GM19239 (cell line): ENCODE results near the gene AGT.
"Not testable (repeated sequence)": the region's sequence is repeated elsewhere in the genome, so short reads cannot be mapped to it uniquely, and the experiment has no call there.

Experiments used
- DNase-seq: peaks from one replicate; pipeline ENCODE4 v3.0.0; 2011; ENCODE audit warnings: low spot score; ENCODE audit not compliant: insufficient read length
- FAIRE-seq: peaks from 2 replicates; lab custom pipeline; 2011; peaks lifted over from hg19 to GRCh38; lab: Jason Lieb, UNC

AGT gene

DNA sequence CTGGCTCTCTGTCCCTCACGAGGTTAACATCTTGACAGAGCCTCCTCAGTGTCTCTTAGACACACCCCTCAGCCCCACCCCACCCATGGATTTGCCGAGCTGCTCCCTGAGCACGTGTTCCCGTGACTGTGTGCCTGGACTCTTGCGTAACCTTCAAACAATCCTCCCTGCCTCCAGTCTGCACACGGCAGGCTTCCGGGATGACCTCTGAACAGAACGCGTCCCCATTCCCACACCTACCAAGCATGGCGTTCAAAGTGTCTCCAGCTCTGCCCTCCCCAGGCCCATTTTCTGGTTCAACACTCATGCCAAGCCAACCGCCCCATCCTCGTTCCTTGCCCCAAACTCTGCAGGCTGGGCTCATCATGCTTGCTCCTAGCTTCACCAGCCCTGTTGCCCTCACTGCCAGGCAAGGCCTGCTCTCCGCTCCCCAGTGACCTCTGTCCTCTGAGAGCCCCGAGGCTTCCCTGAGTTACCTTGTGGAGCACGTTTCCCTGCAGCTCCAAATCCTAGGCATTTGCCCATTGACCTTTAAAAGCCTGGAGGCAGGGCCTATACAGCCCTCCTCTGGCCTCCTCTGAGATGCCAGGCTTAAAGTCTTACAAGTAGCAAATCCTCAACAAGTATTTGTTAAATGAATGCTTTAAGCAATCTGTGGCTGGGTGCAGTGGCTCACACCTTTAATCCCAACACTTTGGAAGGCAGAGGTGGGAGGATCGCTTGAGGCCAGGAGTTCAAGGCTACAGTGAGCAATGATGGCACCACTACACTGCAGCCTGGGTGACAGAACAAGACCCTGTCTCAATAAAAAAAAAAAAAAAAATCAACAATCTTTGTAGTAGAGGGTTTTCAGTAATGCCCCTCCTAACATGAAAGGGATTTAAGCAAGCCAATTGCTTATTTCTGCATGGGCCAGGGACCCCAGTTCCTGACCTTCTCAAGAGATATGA lies 5.0 kb downstream of the AGT start:
- FAIRE-seq (no peak), DNase-seq (no peak)

DNA sequence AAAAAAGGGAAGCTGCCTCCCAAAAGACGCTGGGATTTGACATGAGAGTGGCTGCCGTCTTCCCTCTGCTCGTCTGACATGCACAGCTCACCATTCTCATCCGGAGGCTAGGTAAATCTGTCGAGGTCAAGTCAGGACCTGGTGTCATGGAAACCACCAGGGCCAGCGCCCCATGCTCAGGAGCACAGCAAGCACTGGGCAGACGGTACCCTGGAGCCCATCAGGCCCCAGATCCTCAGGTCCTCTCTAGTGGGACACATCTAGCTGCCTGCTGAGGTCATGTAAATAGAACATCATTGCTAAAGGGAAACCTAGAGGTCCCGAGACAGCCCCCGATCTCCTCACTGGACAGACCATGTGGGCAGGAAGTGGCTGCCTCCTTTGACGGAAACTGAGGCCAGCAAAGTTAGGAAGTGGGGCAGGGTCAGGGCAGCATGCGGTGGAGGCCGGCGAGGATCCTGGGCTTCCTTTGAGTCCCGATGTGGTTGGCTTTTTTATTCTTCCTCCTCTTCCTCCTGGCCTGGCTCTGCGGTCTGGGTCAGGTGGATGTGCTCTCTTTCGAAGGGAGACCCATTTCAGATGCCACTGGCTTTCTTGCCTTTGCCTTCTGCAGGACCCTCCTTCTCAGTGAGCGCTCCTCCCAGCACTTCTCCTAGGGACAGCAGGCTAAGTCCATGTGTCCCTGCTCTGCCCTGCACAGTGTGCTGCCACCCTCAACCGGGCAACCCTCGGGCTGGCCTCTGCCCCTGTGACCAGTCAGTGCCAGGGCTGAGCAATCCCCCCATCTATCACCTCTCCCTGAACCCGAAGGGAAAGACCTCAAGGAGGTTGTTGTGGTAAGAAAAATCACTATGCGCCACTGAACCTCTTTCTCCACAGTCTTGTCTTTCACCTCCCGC lies 5.9 kb downstream of the AGT start:
- no peak for DNase-seq

DNA sequence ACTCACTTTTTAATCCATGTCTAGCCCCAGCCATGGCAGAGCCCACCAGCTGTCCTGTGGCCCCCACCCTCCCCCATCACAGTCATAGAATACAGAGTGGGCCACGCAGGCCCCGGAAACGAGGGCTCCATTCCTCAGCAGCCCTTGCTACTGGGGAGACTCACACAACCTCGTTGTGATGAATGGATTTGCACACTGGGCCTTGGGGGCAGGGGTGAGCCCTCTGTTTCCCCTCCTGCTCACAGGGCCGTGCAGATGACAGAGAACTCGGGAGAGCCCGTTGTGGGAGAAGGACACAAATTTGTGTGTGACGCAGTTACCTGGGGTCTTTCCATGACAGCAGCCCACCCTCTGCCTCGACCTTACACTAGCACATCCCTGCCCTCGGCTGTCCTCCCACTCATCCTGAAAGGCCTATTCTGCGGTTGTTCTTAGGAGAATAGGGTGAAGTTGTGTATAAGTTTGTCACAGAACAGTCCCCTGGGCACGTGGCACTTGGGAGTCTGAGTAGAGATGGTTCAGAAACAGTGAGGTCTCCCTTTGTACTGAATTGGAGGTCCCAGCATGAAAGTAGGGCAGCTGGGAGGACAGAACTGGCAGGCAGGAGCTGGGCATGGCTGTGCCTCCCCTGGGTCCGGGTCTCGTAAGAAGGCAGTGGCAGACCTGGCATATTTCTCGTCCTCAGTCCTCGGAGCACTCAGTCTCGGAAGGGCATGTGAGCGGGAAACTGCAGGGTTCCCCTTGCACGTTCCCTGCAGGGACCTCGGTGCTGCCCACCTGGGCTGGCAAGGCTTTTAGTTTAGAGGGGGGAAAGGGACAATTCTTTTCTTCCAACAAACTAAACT lies 6.8 kb downstream of the AGT start:
- no peak for FAIRE-seq
- DNase-seq: no peak

More for the DNA sequence above, 5.9 kb downstream of the AGT start:
- FAIRE-seq: no peak

DNA sequence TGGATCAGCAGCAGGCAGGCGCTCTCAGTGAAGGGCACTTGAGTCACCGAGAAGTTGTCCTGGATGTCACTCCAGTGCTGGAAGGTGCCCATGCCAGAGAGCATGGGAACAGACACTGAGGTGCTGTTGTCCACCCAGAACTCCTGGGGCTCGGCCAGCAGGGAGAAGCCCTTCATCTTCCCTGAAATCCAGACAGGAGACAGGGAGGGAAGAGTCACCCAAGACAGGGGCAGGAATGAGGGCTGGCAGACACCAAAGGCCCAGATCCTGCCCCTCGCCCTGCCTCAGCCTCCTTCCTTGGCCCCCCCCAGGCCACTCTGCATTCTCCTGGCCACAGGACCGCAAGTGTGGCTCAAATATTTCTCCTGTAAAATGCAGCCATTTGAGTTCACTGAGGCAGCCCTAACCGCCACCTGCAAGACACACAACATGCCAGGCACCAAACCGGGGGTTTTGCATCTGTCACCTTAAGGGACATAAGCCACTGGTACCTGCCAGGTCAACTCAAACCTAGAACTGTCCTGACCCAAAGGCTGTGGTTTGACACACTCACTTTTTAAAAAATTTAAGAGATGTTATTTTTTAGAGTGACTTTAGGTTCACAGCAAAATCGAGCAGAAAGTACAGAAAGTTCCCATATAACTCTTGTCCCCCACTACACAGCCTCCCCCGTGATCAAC lies 7.8 kb downstream of the AGT start:
- DNase-seq (no peak), FAIRE-seq (no peak)

DNA sequence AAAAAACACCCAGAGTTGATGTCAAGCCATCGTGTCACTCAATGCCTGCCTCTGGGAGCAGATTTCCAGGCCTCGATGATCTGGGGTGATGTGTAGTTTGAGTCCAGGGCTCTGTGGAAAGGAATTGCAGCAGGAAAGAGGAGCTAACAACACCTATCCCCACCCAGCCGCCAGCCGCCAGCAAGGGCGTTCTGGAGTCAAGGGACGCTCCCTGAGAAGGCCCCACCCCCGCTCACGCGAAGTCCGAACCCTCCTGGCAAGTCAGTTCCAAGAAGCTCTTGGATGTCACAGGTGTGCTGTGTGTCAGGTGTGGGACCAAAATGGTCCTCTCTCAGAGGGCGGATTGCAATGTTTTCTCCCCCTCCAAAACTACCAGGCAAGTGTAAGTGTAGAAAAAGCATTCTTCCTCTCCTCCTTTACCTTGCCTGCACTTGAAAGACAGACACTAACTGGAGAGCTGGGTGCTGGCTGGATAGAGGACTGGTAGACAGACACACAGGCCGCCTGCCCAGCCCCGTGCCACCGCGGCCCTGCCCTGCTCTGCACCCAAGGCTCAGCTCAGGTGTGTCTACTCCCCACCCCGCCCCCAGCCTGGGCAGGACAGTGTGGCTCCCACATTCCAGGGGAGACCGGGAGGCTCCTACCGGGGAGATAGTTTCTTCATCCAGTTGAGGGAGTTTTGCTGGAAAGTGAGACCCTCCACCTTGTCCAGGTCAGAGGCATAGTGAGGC lies 8.5 kb downstream of the AGT start:
- FAIRE-seq: no peak
- DNase-seq: no peak

DNA sequence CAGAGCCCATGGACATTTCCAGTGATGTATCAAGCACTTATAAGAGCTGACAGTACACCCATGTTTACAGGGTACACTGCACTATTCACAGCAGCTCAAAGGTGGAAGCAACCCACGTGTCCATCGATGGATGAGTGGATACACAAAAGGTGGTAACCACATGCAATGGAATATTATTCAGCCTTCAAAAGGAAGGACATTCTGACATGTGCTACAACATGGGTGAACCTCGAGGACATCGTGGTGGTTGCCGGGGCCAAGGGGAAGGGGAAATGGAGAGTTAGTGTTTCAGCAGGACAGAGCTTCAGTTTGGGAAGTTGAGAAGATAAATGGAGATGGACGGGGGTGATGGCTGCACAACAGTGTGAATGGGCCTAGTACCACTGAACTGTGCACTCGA lies 9.1 kb downstream of the AGT start:
- FAIRE-seq (no peak), DNase-seq (no peak)

DNA sequence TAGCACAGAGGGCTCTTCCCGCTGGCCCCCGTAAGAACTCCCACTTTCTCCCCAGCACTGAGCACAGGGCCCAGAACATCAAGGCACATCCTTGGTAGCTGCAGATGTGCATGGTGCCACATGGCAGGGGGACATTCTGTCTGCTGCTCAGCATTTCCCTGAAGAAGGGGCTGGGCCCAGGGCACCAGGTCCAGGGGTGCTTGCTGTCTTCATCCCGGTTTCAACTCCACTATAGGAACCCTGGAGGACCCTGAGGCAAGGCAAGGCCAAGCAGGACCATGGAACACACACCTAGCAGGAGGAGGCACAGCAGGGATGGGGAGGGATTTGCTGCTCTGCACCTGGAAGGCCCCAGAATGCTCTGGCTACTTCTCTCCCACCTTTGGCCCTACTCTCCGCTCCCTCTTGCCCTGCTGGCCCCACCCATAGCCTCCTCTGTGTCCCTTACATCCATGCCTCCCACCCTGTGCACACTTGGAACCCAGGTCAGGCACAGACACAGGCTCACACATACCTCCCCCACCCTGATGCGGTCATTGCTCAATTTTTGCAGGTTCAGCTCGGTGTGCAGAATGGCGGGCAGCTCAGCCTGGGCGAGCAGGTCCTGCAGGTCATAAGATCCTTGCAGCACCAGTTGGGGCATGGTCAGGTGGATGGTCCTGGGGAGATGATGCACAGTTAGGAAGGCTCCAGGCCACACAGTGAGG lies 10.1 kb downstream of the AGT start:
- DNase-seq (no peak), FAIRE-seq (no peak)

DNA sequence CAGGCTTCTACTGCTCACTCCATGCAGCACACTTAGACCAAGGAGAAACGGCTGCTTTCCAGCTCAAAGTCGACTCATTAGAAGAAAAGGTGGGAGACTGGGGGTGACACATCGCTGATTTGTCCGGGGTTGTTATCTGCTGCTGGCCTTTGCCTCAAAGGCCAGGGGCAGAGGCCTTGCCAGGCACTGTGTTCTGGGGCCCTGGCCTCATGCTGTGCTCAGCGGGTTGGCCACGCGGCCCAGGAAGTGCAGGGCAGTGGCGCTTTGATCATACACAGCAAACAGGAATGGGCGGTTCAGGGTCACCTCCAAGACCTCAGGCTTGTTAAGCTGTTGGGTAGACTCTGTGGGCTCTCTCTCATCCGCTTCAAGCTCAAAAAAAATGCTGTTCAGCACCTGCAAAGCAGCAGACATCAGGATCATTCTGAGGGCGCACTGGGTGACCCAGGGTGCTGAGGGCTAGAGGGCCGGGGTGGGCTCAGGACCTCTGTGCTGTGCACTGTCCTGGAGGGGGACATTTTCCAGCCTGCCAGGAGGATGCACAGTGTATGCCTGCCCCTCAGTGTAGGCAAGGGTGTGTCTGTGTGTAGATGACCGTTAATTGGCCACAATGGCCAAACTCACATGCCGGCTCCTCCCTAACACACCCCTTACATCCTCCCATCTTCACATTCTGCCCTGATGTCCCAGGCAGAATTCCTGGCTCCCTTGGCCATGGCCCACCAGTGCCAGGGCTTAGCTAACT lies 10.8 kb downstream of the AGT start:
- no peak for DNase-seq
- no peak for FAIRE-seq

DNA sequence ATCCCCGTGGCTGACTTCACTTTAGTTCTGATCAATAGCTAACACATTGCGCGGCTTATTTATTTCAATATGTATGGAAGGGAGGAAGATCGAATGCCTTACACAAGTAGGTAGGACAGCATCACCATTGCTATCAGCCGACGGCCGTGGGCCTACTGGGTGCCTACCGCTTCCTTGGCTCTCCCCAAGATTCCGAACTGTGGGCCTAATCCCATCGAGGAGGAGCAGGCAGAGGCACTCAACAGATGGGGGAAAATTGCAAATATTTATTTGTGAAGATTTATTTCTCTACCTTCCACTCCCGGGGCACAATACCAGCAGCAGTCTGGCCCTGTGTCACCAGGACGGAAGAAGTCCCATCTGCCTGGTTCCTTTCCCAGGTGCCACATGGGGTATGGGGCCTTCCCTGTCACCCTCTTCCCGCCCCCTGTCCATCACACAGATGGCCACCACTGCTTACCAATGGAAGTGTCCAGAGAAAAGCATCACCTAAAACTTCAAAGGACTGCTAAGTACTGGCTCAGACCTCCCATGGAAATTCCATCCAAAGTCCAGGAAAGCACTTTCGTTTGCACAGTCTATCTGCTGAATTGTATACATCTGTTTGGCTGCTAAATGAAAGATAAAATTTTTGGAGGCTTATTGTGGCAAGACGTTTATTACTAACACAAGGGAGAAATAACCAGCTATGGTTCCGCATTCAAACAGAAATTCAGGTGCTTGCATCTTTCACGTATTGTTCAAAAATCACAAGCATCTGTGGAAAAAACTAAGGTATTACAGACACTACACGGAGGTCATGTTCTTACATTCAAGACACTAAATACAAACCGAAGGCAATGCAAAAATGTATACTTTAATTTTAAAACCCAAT lies 11.8 kb downstream of the AGT start:
- FAIRE-seq (no peak), DNase-seq (no peak)

DNA sequence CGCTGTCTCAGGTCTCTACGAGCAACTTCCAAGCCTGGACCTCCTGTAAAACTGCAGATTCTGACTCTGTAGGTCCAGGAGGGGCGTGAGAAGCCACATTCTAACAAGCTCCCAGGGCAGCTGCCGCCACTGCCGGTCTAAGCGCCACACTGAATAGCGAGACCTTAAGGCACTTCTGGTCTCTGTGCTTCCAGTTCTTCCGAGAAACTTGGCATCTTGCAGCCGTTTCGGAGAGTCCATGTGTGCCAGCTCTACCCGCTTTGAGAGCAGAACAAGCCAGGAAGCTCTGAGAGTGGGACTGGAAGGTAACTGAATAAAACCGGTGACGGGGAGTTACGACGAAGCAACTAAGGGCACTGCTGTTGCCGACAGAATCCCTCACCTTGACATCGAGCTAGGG lies 12.5 kb downstream of the AGT start:
- FAIRE-seq: no peak
- DNase-seq: no peak

DNA sequence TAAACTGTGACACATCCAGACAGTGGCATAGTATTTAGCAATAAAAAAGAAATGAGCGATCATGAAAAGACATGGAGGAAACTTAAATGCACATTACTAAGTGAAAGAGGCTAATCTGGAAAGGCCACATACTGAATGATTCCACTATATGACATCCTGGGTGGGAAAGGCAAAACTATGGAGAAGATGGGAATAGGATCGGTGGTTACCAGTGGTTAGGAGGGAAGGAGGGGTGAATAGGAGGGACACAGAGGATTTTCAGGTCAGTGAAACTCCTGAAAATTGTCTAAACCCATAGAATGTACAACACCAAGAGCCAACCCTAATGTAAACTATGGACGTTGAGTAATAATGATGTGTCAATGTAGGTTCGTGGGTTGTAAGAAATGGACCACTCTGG lies 13.8 kb downstream of the AGT start:
- FAIRE-seq: no peak
- DNase-seq: no peak

DNA sequence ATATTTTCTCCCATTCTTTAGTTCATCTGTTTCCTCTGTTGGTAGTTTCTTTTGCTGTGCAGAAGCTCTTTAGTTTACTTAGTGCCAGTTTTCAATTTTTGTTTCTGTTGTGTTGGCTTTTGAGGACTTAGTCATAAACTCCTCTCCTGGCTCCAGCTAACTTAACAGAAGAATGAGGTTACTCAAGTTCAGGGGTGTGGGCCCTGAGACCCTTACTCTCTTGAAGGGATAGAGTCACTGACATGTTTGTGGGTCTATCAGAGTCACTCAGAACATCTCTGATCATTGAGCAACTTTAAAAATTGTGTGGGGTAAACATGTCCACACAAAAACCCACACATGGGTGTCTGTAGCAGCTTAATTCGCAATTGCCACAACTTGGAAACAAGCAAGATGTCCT lies 14.2 kb downstream of the AGT start:
- DNase-seq (no peak), FAIRE-seq (no peak)

DNA sequence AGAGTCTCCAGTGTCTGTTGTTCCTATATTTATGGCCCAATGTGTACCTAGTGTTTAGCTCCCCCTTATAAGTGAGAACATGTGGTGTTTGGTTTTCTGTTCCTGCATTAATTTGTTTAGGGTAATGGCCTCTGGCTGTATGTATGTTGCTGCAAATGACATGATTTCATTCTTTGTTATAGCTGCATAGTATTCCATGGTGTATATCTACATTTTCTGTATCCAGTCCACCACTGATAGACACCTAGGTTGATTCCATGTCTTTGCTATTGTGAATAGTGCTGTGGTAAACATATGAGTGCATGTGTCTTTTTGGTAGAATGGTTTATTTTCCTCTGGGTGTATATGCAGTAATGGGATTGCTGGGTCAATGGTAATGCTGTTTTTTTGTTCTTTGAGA lies 15.0 kb downstream of the AGT start:
- not testable (repeated sequence) for DNase-seq, FAIRE-seq

DNA sequence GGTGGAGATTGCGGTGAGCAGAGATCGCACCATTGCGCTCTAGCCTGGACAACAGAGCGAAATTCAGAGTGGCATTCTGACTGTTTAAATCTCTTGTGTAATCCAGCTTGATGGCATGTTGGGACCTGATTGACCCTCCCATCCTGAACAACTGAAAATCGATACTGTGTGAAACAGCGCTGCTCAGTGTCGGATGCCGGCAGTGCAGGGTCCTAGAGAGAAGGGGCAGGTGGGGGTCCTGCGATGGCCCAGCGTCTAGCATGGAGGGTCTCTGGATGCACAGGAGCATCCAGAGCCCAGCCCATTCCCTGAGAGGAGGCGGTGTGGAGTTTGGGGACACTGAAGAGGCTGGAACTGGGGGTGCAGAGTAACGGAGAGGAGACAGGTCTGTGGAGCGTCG lies 15.8 kb downstream of the AGT start:
- no peak for FAIRE-seq

DNA sequence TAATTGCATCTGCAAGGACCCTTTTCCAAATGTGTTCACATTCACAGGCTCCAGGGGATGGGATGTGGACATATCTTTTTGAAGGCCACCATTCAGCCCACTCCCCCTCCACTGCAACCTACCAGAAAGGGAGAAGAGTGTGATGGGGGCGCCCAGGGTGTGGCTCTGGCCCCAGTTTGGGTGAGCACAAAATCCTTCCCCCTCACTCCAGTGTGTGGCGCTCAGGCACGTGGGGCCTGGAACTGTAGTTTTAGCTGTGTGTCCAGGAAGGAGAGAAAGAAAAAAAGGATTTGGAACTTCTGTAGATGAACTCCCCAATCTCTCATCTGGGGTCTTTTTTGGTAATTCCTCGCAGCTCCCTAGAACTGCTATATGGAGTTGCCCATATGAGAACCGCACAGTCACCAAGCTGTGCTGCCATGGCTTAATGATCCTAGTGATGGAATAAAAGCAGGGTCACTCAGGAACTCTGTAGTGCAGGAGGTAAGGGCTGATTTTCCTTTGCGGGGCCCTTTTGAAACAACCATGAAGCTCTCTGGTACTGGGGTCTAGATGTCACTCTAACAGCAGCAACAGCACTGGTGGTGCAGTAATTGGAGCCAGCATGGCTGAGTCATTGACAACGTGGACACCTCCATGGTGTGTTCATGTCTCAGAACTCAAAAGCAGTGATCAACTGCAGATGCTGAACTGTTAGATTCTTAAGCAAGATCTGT lies 17.0 kb downstream of the AGT start:
- FAIRE-seq: no peak
- DNase-seq: no peak

More for the DNA sequence above, 15.8 kb downstream of the AGT start:
- DNase-seq: no peak

DNA sequence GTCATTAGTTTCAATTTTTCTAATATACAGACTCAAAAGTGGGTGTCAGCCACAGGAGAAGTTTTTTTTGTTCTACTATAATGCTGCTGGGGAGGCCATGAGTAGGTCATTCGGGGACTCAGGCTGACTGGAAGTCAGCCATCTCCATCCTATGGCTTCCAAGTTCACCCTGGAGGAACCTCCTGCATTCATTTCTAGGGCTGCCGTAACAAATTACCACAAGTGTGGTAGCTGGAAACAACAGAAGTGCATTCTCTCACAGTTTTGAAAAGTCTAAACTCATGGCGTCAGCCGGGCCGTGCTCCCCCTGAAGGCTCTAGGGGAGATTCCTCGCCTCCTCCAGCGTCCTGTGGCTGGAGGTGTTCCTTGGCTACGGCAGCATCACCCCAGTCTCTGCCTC lies 17.7 kb downstream of the AGT start:
- FAIRE-seq (no peak), DNase-seq (no peak)
